GM19043 (cell line): ENCODE data around the gene ASTN1.

ENCODE experiments used
- ATAC-seq: cut with Tn5 transposase; IDR thresholded peaks from one replicate; pipeline ENCODE4 v1.9.1; 2021; ENCODE audit warnings: low read depth; ENCODE audit not compliant: unreplicated experiment

ASTN1 gene

GRCh38 chr1:177164380-177165068 lies at the start of gene ASTN1:
TSS of gene ASTN1 (minus strand) at chr1:177164712. CDS start at chr1:177164676, 36 bp downstream.
- no peak for ATAC-seq

- no peak for ATAC-seq
Measured at GRCh38 chr1:177211231-177211630, 46.7 kb upstream of the ASTN1 start.

DNA sequence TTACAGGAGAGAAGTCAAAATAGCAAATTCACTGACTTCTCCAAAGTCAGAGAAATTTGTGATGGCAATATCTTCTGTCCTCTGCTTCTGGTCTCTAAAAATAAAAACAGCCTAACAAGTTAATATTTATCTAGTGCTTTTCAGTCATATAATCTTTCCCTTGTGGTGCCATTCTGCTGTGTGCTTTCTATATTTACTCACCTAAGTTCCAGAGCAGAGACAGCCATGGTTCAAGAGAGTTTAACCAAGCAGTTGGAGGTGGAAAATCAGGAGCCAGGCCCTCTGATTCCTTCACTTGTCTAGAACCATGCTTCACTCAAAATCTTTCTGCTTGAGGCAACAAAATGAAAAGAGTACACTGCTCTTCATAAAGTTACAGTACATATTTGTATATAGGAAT lies 45.6 kb upstream of the ASTN1 start:
- no peak for ATAC-seq

GRCh38 chr1:177209357-177209756 lies 44.8 kb upstream of the ASTN1 start:
- no peak for ATAC-seq

DNA sequence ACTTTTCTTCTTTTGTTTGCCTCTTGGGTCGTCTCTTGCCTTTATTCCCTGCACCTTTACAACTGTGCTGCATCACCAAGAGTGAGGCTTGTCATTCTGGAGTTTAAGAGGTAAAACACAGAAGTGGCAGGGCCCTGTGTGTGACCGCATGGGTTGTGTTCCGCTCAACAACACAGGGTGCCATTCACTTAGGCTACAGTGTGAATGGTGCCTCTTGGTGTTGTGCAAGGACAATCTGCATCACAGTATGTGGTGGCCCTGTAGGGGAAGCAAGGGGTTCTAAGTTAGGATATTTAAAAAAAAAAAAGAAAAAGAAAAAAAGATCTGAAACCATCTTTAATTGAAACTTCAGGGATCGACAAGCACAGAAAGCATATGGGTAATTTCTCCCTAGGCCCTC lies 44.4 kb upstream of the ASTN1 start:
- ATAC-seq: no peak

- ATAC-seq: no peak
Measured at GRCh38 chr1:177206831-177207355, 42.4 kb upstream of the ASTN1 start.

- no peak for ATAC-seq
Measured at GRCh38 chr1:177200290-177200689, 35.8 kb upstream of the ASTN1 start.

GRCh38 chr1:177198243-177198642 lies 33.7 kb upstream of the ASTN1 start:
- no peak for ATAC-seq

DNA sequence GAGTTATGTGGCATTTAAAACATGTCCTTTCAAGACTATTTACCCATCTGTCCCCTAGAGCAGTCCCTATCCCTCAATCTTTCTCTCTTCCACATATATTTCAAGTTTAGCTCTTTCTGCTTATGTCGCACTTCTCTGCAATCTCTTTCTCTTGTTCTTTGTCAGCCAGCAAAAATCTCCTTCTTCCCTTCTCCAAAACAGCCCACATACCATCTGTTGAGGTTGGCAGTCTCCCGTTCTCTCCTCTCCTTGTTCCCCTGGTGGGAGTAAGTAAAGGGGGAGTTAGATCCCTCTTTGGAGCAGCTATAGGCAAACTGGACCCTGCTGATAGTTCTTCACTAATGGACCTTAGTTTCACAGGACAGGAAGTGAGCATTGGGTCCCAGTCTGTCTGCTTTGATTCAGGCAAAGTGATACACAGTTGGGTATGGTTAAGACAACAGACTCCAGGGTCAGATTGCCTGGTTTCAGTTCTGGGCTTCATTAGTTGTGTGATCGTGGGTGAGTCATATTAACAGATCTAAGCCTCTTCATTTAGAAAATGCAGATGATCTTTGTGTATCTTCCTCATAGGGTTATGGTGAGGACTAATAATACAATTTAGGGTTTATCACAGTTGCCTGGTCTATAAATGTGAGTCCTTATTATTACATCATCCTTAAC lies 25.9 kb upstream of the ASTN1 start:
- no peak for ATAC-seq

DNA sequence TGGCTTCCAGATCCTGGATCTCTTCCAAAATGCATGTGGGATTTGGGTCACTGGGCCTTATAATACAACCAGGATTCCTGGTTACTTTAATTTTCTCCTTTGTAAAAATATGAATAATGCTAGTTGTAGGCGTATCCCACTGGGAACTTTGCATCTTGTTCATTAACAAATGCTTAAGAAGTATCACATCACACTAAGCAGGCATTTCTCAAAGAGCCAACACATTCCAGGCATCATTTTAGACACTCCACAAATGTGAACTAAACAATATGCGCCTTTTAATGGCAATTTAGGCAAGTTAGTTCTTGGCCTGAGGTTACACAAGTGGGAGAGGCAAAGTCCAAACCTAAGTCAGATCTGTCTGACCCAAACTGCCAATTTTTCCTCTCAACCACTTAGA lies 22.1 kb upstream of the ASTN1 start:
- no peak for ATAC-seq

DNA sequence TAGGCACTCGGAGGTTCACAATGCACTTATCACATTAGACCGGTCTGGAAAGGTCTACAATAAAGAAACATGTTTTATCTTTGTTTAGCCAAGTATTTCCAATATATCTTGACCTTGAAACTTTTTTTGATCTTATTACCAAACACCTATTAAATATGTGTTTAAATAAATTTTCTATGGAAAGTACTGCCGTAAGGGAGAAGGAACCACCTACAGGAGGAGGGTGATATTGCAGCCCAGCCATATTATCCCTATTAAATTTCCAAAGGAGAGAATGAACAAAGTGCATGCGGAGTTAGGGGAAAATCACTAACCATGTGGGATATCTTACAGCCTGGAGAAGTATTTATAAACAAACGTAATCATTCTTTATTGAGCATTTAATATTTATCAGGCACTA lies 20.7 kb upstream of the ASTN1 start:
- no peak for ATAC-seq

DNA sequence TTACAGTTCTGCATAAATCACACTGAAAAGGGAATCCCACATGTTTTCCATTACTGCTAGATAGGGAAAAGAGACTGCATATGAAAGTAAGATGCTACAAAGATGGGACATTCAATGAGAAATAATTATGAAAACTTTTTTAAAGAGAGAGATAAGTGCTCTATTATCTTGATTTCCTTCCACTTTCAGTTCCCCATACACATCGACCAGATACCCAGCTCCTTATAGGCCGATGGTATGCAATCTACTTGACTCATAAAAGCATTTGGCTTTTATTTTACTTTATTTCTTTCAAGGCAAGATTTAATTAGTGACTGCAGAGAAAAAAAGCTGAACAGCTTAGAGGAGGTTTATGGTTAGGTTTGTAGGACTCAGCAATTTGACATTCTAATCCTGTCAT lies 19.3 kb upstream of the ASTN1 start:
- ATAC-seq: no peak

DNA sequence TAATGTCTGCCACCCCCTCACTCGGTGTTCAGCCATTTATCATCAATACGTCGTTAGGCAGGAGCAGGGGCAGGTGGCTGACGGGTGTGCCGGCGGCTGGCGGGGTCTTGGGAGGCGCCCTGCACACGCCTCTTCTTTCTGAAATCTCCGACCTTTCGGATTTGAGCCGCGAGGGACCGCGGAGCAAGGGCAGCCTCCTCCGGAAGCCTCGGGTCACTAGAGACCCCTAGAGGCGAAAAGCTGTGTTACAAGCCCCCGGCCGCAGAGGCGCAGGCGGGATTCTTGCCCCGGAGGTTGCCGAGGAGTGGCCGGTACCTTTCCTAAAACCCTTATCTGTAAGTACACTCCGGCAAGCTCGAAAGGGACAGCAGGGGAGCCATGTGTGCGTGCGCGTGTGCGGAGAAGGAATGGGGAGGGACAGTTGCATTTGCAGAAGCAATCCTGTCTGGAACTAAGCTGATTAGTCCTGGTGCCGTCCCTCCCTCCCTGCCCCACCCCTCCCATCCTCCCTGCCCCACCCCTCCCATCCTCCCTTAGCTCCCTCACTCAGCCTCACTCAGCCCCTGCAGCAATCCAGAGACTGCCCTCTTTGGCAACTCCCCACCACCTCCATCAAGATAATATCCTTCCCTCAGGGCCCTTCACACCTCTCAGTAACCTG lies 17.2 kb upstream of the ASTN1 start:
- ATAC-seq: peak; percentile 90

DNA sequence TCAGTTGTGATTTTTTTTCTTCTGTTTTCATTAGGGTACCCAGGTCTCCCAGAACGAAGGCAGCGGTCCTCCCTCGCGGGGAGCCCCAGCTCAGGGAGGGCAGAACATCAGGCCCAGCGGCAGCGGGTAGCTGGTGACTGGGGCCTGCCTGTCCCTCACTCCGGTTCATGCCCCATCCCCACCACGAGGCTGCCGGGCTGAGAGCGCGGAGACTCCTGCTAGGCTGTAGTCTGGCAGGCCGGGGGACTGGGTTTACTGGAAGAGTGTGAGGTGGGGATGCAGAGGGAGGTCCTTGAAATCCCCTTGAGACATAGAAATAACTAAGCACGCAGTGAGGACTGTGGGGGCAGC lies 16.7 kb upstream of the ASTN1 start:
- ATAC-seq: peak; percentile 14

DNA sequence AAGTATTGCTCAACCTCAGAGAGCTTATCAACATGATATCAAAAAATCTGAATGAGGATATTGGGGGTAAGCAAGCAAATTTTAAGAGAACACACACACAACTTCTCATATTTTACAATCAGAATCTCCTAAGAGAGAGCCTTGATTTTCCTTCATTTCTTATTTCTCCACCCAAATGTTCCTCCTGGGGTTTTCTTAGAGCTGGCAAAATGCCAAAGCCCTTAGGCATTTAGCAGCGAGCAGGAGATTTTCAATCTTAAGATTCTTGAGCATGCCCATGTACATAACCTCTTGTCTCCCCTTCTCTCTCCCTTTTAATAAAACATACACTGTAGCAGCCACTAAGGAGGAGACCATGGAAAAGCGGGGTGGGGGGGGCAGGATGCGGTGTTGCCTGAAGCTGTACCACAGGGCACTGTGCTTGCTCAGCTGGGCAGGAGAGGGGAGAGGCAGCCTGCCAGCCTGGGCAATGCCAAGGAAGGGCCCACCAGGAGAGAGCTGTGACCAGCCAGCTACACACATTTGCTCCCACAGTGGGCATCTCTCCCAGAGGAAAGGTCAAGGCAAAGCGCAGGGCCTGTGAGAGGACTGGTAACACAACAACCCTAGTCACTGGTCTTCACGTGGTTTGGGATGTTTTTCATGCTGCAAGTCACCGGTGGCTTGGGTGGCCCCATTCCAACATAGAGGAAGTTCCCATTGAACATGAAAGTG lies 10.6 kb upstream of the ASTN1 start:
- ATAC-seq: no peak

GRCh38 chr1:177173976-177174375 lies 9.5 kb upstream of the ASTN1 start:
- ATAC-seq: no peak

DNA sequence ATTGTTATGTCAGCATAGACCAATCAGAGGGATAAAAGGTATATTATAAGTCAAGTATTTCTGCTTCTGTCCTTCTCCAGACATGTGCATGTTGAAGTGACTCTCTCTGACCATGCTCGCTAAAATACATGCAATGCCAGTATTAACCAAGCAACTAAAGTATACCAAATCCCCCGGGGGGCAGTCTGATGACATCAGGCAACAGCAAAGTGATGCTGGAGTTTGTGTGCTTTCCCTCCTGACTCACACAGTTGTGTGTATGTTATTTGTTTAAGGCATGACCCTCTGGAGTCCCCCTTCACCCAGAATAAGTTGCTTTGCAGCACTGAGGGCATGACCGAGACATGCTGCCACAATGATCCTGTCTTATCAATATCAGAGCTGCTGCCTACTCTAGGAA lies 8.4 kb upstream of the ASTN1 start:
- ATAC-seq: no peak

GRCh38 chr1:177172272-177172671 lies 7.8 kb upstream of the ASTN1 start:
- ATAC-seq: no peak

GRCh38 chr1:177171536-177172123 lies 7.1 kb upstream of the ASTN1 start:
- ATAC-seq: no peak

GRCh38 chr1:177170756-177171535 lies 6.4 kb upstream of the ASTN1 start, which contains the start of gene BRINP2:
TSS of gene BRINP2 (plus strand) at chr1:177170958. CDS start at chr1:177229877, 58,919 bp downstream.
- ATAC-seq: no peak
